ENCODE data around the gene OPTC. TPM values are rescaled to one million over a fixed set of nuclear protein-coding genes. Genes with fewer than 3 reads are reported as not detected.

OPTC gene
- total RNA-seq, 2 donors from 2014 or later, result 0.26 to 0.42 TPM

DNA sequence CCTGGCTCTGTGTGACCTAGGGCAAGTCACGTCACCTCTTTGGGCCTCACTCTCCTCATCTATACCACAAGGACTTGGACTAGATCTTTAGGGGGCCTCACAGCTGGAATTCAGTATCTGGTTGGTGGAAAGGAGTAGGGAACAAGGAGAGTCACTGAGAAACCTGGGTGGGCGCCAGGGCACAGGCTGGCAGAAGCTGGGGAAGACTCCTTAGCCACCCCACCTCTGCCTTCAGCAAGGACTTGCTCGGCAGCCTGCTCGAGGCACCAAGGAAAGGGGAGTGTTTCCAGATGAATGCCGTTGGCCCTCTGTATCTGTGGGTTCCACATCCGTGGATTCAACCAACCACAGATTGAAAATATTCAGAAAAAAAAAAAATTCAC lies 1.2 kb upstream of the OPTC start:
- DNase-seq, result no peak
- Histone ChIP-seq H3K36me3 (ENCODE audit: control insufficient read depth, insufficient read depth, low read length) (no peaks in the 10 kb centered on the region), H3K9me3 (ENCODE audit: control insufficient read depth, low read length) (no peaks in the 10 kb centered on the region), H3K27me3 (ENCODE audit: control insufficient read depth, insufficient read depth, low read length, poor library complexity, severe bottlenecking) (no peaks in the 10 kb centered on the region), H3K9ac (ENCODE audit: extremely low read depth, low read length, poor library complexity, severe bottlenecking) (no peak overlapping the region), H3K4me3 (ENCODE audit: low read length) (no peak overlapping the region), H3K27ac (ENCODE audit: low read depth, low read length) (no peak overlapping the region), H3K4me1 (ENCODE audit: control insufficient read depth, insufficient read depth, low read length) (no peaks in the 10 kb centered on the region)
- Mint-ChIP-seq H3K36me3 (ENCODE audit: low read depth) (no peaks in the 10 kb centered on the region), H3K27me3 (ENCODE audit: insufficient read depth) (peaks cover 6% of the 10 kb centered on the region), H3K9me3 (no peaks in the 10 kb centered on the region), H3K4me1 (peaks cover 22% of the 10 kb centered on the region), H3K27ac (no peak overlapping the region), H3K4me3 (no peak overlapping the region)
- WGBS, 2 experiments (ENCODE audit: insufficient coverage in 1 of 2, insufficient read length in 1 of 2), result 88 to 92% methylated on average over 3 to 6 of the region's 6 CpGs
- no peak for TF ChIP-seq CTCF (conservative IDR thresholded peaks at IDR 0.05)

GRCh38 chr1:203495845-203496244 lies 1.9 kb downstream of the OPTC start:
- H3K4me3 Mint-ChIP-seq, result no peak overlapping the region
- DNase-seq, result no peak
- no peak overlapping the region for H3K4me3 ChIP-seq (ENCODE audit: low read length)
- H3K27me3 Mint-ChIP-seq (ENCODE audit: insufficient read depth), result peaks cover 9% of the 10 kb centered on the region
- H3K36me3 ChIP-seq (ENCODE audit: control insufficient read depth, insufficient read depth, low read length), result no peaks in the 10 kb centered on the region
- H3K4me1 Mint-ChIP-seq, result peaks cover 16% of the 10 kb centered on the region
- no peak overlapping the region for H3K27ac Mint-ChIP-seq
- H3K9me3 Mint-ChIP-seq, result no peaks in the 10 kb centered on the region
- no peak overlapping the region for H3K9ac ChIP-seq (ENCODE audit: extremely low read depth, low read length, poor library complexity, severe bottlenecking)
- no peak overlapping the region for H3K27ac ChIP-seq (ENCODE audit: low read depth, low read length)
- no peak for TF ChIP-seq CTCF (conservative IDR thresholded peaks at IDR 0.05)
- no peaks in the 10 kb centered on the region for H3K9me3 ChIP-seq (ENCODE audit: control insufficient read depth, low read length)
- H3K36me3 Mint-ChIP-seq (ENCODE audit: low read depth), result no peaks in the 10 kb centered on the region
- no peaks in the 10 kb centered on the region for H3K27me3 ChIP-seq (ENCODE audit: control insufficient read depth, insufficient read depth, low read length, poor library complexity, severe bottlenecking)
- H3K4me1 ChIP-seq (ENCODE audit: control insufficient read depth, insufficient read depth, low read length), result no peaks in the 10 kb centered on the region
- WGBS, 2 experiments (ENCODE audit: insufficient coverage in 1 of 2, insufficient read length in 1 of 2), result 88 to 92% methylated on average over 7 of the region's 7 CpGs

DNA sequence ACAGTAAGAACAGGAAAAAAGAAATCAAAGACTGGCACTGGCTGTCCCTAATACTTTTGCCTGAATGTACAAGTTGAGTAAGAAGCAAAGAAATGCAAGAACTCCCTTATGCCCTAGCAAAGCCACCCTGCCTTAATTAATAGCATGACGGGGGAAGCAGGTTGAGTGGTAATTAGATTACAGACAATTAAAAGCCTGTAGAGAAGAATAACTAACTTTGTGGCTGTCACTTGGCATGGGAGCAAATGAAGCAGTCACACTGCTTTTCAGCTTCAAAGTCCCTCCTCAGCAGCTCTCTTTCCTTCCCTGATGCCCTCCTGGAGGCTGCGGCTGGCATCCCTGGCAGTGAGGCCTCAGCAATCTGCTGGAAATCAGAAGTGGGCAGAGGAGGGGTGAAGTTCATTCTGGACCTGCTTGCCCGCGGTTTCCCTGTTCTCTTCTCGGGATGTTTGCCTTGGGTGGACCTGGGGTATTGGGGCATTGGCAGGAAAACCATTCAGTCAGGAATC lies 3.4 kb downstream of the OPTC start:
- peaks cover 6% of the 10 kb centered on the region for H3K27me3 Mint-ChIP-seq (ENCODE audit: insufficient read depth)
- Histone ChIP-seq H3K9ac (ENCODE audit: extremely low read depth, low read length, poor library complexity, severe bottlenecking) (no peak overlapping the region), H3K4me3 (ENCODE audit: low read length) (no peak overlapping the region), H3K36me3 (ENCODE audit: control insufficient read depth, insufficient read depth, low read length) (no peaks in the 10 kb centered on the region), H3K4me1 (ENCODE audit: control insufficient read depth, insufficient read depth, low read length) (no peaks in the 10 kb centered on the region), H3K27ac (ENCODE audit: low read depth, low read length) (no peak overlapping the region), H3K9me3 (ENCODE audit: control insufficient read depth, low read length) (no peaks in the 10 kb centered on the region), H3K27me3 (ENCODE audit: control insufficient read depth, insufficient read depth, low read length, poor library complexity, severe bottlenecking) (no peaks in the 10 kb centered on the region)
- H3K4me3 Mint-ChIP-seq, result no peak overlapping the region
- no peak overlapping the region for H3K27ac Mint-ChIP-seq
- H3K36me3 Mint-ChIP-seq (ENCODE audit: low read depth), result no peaks in the 10 kb centered on the region
- peaks cover 3% of the 10 kb centered on the region for H3K4me1 Mint-ChIP-seq
- H3K9me3 Mint-ChIP-seq, result no peaks in the 10 kb centered on the region
- 89 to 94% methylated on average over 3 to 5 of the region's 5 CpGs for WGBS, 2 experiments (ENCODE audit: insufficient coverage in 1 of 2, insufficient read length in 1 of 2)
- no peak for DNase-seq
- no peak for TF ChIP-seq CTCF (conservative IDR thresholded peaks at IDR 0.05)
